Measurements from ENCODE around the gene KLHDC4.

The KLHDC4 gene

GRCh38 chr16:87715231-87715630 is 50.6 kb downstream of the KLHDC4 start:
- DNase-seq = no peak

- peak; percentile 60 for DNase-seq
These were observed 52.1 kb downstream of the KLHDC4 start for GRCh38 chr16:87713451-87714229.

GRCh38 chr16:87712184-87712762 is 53.5 kb downstream of the KLHDC4 start:
- DNase-seq = no peak

- no peak for DNase-seq
These were observed 54.9 kb downstream of the KLHDC4 start for GRCh38 chr16:87710887-87711286.

- DNase-seq = no peak
These were observed 56.1 kb downstream of the KLHDC4 start for GRCh38 chr16:87709677-87710076.

GRCh38 chr16:87708881-87709638 is 56.7 kb downstream of the KLHDC4 start:
- no peak for DNase-seq

GRCh38 chr16:87707714-87708580 is 57.8 kb downstream of the KLHDC4 start:
- no peak for DNase-seq

- DNase-seq = no peak
These were observed 58.7 kb downstream of the KLHDC4 start for GRCh38 chr16:87707097-87707496.

- DNase-seq = no peak
These were observed 59.3 kb downstream of the KLHDC4 start for GRCh38 chr16:87706278-87707000.

GRCh38 chr16:87705771-87706277 is 60.0 kb downstream of the KLHDC4 start:
- no peak for DNase-seq

GRCh38 chr16:87704754-87705353 is 60.9 kb downstream of the KLHDC4 start:
- DNase-seq = no peak

GRCh38 chr16:87703835-87704375 is 61.9 kb downstream of the KLHDC4 start:
- no peak for DNase-seq

- no peak for DNase-seq
These were observed 62.7 kb downstream of the KLHDC4 start for GRCh38 chr16:87703071-87703470.

- peak; percentile 38 for DNase-seq
These were observed 63.4 kb downstream of the KLHDC4 start for GRCh38 chr16:87702325-87702811.

- no peak for DNase-seq
These were observed 64.3 kb downstream of the KLHDC4 start for GRCh38 chr16:87701505-87701921.

- no peak for DNase-seq
These were observed 64.7 kb downstream of the KLHDC4 start for GRCh38 chr16:87701078-87701460.

- DNase-seq = no peak
These were observed 65.2 kb downstream of the KLHDC4 start for GRCh38 chr16:87700406-87701077.

- no peak for DNase-seq
These were observed 67.0 kb downstream of the KLHDC4 start for GRCh38 chr16:87698676-87699199.

- no peak for DNase-seq
These were observed 67.5 kb downstream of the KLHDC4 start for GRCh38 chr16:87698241-87698640.

GRCh38 chr16:87697792-87698191 is 68.0 kb downstream of the KLHDC4 start:
- DNase-seq = no peak

All from stimulated activated CD4-positive, alpha-beta T cell treated with anti-CD3 and anti-CD28 coated beads, Interleukin-4, amount 100 ng/mL, for 24 hours (primary cell).